ENCODE data around the gene MAB21L2. TPM values are rescaled to one million over a fixed set of nuclear protein-coding genes. Genes with fewer than 3 reads are reported as not detected.
A peak's percentile ranks its signal among the peaks of the same experiment; 100 is the strongest.

MAB21L2 gene
- polyA plus RNA-seq, 3 donors from 2014 or later: not detected

- H3K27ac Mint-ChIP-seq: no peak overlapping the region
- no peaks in the 10 kb centered on the region for H3K27me3 Mint-ChIP-seq (ENCODE audit: low read depth in 3 of 3)
- DNase-seq: no peak
- H3K4me3 Mint-ChIP-seq: no peak overlapping the region
- no peaks in the 10 kb centered on the region for H3K9me3 Mint-ChIP-seq
- peaks cover 0 to 6% of the 10 kb centered on the region in 2 donors for H3K4me1 Mint-ChIP-seq
- H3K36me3 Mint-ChIP-seq: peaks cover 33 to 49% (median 40%) of the 10 kb centered on the region in 3 donors
These were observed 305 bp upstream of the MAB21L2 start for GRCh38 chr4:150581641-150582051.

- Mint-ChIP-seq H3K4me3 (no peak overlapping the region), H3K27me3 (ENCODE audit: low read depth in 3 of 3) (no peaks in the 10 kb centered on the region), H3K36me3 (peaks cover 33 to 49% (median 45%) of the 10 kb centered on the region in 3 donors), H3K27ac (no peak overlapping the region), H3K9me3 (no peaks in the 10 kb centered on the region), H3K4me1 (peaks cover 0 to 6% of the 10 kb centered on the region in 2 donors)
- no peak for DNase-seq
These were observed 929 bp downstream of the MAB21L2 start for GRCh38 chr4:150582873-150583286.

- Mint-ChIP-seq H3K9me3 (no peaks in the 10 kb centered on the region), H3K27ac (no peak overlapping the region), H3K36me3 (peaks cover 38 to 50% (median 49%) of the 10 kb centered on the region in 3 donors), H3K4me1 (peaks cover 0 to 6% of the 10 kb centered on the region in 2 donors), H3K27me3 (ENCODE audit: low read depth in 3 of 3) (no peaks in the 10 kb centered on the region), H3K4me3 (no peak overlapping the region)
- DNase-seq: no peak
These were observed 1.5 kb downstream of the MAB21L2 start for GRCh38 chr4:150583287-150584110.

GRCh38 chr4:150584111-150584915, 2.4 kb downstream of the MAB21L2 start:
- no peak for DNase-seq
- H3K9me3 Mint-ChIP-seq: no peaks in the 10 kb centered on the region
- H3K4me3 Mint-ChIP-seq: no peak overlapping the region
- no peaks in the 10 kb centered on the region for H3K27me3 Mint-ChIP-seq (ENCODE audit: low read depth in 3 of 3)
- H3K27ac Mint-ChIP-seq: no peak overlapping the region
- peaks cover 0 to under 1% of the 10 kb centered on the region in 2 donors for H3K4me1 Mint-ChIP-seq
- peaks cover 30 to 48% (median 44%) of the 10 kb centered on the region in 3 donors for H3K36me3 Mint-ChIP-seq

- no peaks in the 10 kb centered on the region for H3K4me1 Mint-ChIP-seq
- peaks cover 30 to 47% (median 35%) of the 10 kb centered on the region in 3 donors for H3K36me3 Mint-ChIP-seq
- H3K27me3 Mint-ChIP-seq (ENCODE audit: low read depth in 3 of 3): no peaks in the 10 kb centered on the region
- no peak overlapping the region for H3K4me3 Mint-ChIP-seq
- no peaks in the 10 kb centered on the region for H3K9me3 Mint-ChIP-seq
- H3K27ac Mint-ChIP-seq: peak overlapping the region in 2 of 6 donors; percentile 44 to 75
- DNase-seq: no peak
These were observed 3.7 kb downstream of the MAB21L2 start for GRCh38 chr4:150585611-150586010.

GRCh38 chr4:150586162-150586810, 4.3 kb downstream of the MAB21L2 start:
- H3K9me3 Mint-ChIP-seq: no peaks in the 10 kb centered on the region
- H3K27me3 Mint-ChIP-seq (ENCODE audit: low read depth in 3 of 3): no peaks in the 10 kb centered on the region
- no peak for DNase-seq
- H3K4me3 Mint-ChIP-seq: no peak overlapping the region
- no peaks in the 10 kb centered on the region for H3K4me1 Mint-ChIP-seq
- H3K36me3 Mint-ChIP-seq: peaks cover 31 to 48% (median 34%) of the 10 kb centered on the region in 3 donors
- H3K27ac Mint-ChIP-seq: peak overlapping the region in 3 of 6 donors; percentile 10 to 46 (median 45)

- H3K27ac Mint-ChIP-seq: no peak overlapping the region
- H3K27me3 Mint-ChIP-seq (ENCODE audit: low read depth in 3 of 3): peaks cover 0 to 2% (median 0%) of the 10 kb centered on the region in 3 donors
- no peak overlapping the region for H3K4me3 Mint-ChIP-seq
- H3K9me3 Mint-ChIP-seq: no peaks in the 10 kb centered on the region
- no peak for DNase-seq
- peaks cover 17 to 37% (median 20%) of the 10 kb centered on the region in 3 donors for H3K36me3 Mint-ChIP-seq
- no peaks in the 10 kb centered on the region for H3K4me1 Mint-ChIP-seq
These were observed 6.4 kb downstream of the MAB21L2 start for GRCh38 chr4:150588316-150588715.

GRCh38 chr4:150589157-150589556, 7.2 kb downstream of the MAB21L2 start:
- peaks cover 11 to 29% (median 16%) of the 10 kb centered on the region in 3 donors for H3K36me3 Mint-ChIP-seq
- H3K27me3 Mint-ChIP-seq (ENCODE audit: low read depth in 3 of 3): peaks cover 0 to 2% (median 0%) of the 10 kb centered on the region in 3 donors
- no peaks in the 10 kb centered on the region for H3K4me1 Mint-ChIP-seq
- H3K9me3 Mint-ChIP-seq: no peaks in the 10 kb centered on the region
- no peak for DNase-seq
- no peak overlapping the region for H3K27ac Mint-ChIP-seq
- no peak overlapping the region for H3K4me3 Mint-ChIP-seq

GRCh38 chr4:150590631-150591030, 8.7 kb downstream of the MAB21L2 start:
- Mint-ChIP-seq H3K36me3 (peaks cover 10 to 26% (median 15%) of the 10 kb centered on the region in 3 donors), H3K27me3 (ENCODE audit: low read depth in 3 of 3) (peaks cover 0 to 2% (median 0%) of the 10 kb centered on the region in 3 donors), H3K4me1 (no peaks in the 10 kb centered on the region), H3K4me3 (no peak overlapping the region), H3K27ac (no peak overlapping the region), H3K9me3 (no peaks in the 10 kb centered on the region)
- no peak for DNase-seq

GRCh38 chr4:150591406-150591805, 9.5 kb downstream of the MAB21L2 start:
- no peaks in the 10 kb centered on the region for H3K4me1 Mint-ChIP-seq
- peaks cover 0 to 2% (median 0%) of the 10 kb centered on the region in 3 donors for H3K27me3 Mint-ChIP-seq (ENCODE audit: low read depth in 3 of 3)
- no peak overlapping the region for H3K4me3 Mint-ChIP-seq
- DNase-seq: no peak
- H3K36me3 Mint-ChIP-seq: peaks cover 2 to 26% (median 15%) of the 10 kb centered on the region in 3 donors
- no peak overlapping the region for H3K27ac Mint-ChIP-seq
- H3K9me3 Mint-ChIP-seq: no peaks in the 10 kb centered on the region

- H3K4me1 Mint-ChIP-seq: no peaks in the 10 kb centered on the region
- no peaks in the 10 kb centered on the region for H3K9me3 Mint-ChIP-seq
- H3K27me3 Mint-ChIP-seq (ENCODE audit: low read depth in 3 of 3): peaks cover 0 to 2% (median 0%) of the 10 kb centered on the region in 3 donors
- H3K27ac Mint-ChIP-seq: no peak overlapping the region
- H3K4me3 Mint-ChIP-seq: no peak overlapping the region
- no peak for DNase-seq
- H3K36me3 Mint-ChIP-seq: peaks cover 0 to 26% (median 15%) of the 10 kb centered on the region in 3 donors
These were observed 10.0 kb downstream of the MAB21L2 start for GRCh38 chr4:150591904-150592303.

- no peak for DNase-seq
- no peaks in the 10 kb centered on the region for H3K9me3 Mint-ChIP-seq
- H3K27ac Mint-ChIP-seq: no peak overlapping the region
- H3K27me3 Mint-ChIP-seq (ENCODE audit: low read depth in 3 of 3): peaks cover 0 to 2% (median 0%) of the 10 kb centered on the region in 3 donors
- no peak overlapping the region for H3K4me3 Mint-ChIP-seq
- no peaks in the 10 kb centered on the region for H3K4me1 Mint-ChIP-seq
- H3K36me3 Mint-ChIP-seq: peaks cover 2 to 23% (median 12%) of the 10 kb centered on the region in 3 donors
These were observed 12.0 kb downstream of the MAB21L2 start for GRCh38 chr4:150593996-150594395.

- Mint-ChIP-seq H3K27ac (no peak overlapping the region), H3K9me3 (no peaks in the 10 kb centered on the region), H3K36me3 (peaks cover 5 to 14% (median 6%) of the 10 kb centered on the region in 3 donors), H3K27me3 (ENCODE audit: low read depth in 3 of 3) (no peaks in the 10 kb centered on the region), H3K4me3 (no peak overlapping the region), H3K4me1 (no peaks in the 10 kb centered on the region)
- no peak for DNase-seq
These were observed 17.0 kb downstream of the MAB21L2 start for GRCh38 chr4:150598909-150599308.
